Measurements from ENCODE around the gene ATP6V1F. TPM values are rescaled to one million over a fixed set of nuclear protein-coding genes. Genes with fewer than 3 reads are reported as not detected.

The ATP6V1F gene
- total RNA-seq, 1 experiment from 2014 or later = 125 TPM

DNA sequence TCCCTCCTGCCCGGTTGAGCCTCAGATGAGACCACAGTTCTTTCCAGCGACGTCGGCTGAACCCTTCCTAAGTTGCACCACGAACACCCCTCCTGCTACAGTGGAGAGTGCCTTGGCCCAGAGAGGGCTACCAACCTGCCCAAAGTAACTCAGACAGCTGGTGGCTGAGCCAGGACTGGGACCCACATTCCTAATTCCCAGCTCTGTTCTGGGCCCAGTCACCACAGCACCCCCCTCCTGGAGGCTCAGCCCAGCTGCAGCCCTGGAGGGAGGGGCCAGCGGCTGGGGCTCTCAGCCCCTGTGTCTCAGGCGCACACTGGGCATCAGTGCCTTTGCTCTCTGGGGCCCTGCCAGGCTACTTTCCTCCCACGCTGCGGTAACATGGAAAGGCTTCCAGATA is 10.6 kb downstream of the ATP6V1F start:
- no peak overlapping the region for H3K4me3 Mint-ChIP-seq (ENCODE audit: unreplicated experiment)
- intact Hi-C loops (cut with micrococcal nuclease) = no loop called here
- H3K36me3 Mint-ChIP-seq (ENCODE audit: insufficient read depth, unreplicated experiment) = peaks cover 5% of the 10 kb centered on the region
- no TSS peak for BruUV-seq (replicated peaks)
- no peaks in the 10 kb centered on the region for H3K27me3 Mint-ChIP-seq (ENCODE audit: insufficient read depth, unreplicated experiment)
- DNase-seq (ENCODE audit: unreplicated experiment) = no peak
- TF ChIP-seq, protein P1, sequence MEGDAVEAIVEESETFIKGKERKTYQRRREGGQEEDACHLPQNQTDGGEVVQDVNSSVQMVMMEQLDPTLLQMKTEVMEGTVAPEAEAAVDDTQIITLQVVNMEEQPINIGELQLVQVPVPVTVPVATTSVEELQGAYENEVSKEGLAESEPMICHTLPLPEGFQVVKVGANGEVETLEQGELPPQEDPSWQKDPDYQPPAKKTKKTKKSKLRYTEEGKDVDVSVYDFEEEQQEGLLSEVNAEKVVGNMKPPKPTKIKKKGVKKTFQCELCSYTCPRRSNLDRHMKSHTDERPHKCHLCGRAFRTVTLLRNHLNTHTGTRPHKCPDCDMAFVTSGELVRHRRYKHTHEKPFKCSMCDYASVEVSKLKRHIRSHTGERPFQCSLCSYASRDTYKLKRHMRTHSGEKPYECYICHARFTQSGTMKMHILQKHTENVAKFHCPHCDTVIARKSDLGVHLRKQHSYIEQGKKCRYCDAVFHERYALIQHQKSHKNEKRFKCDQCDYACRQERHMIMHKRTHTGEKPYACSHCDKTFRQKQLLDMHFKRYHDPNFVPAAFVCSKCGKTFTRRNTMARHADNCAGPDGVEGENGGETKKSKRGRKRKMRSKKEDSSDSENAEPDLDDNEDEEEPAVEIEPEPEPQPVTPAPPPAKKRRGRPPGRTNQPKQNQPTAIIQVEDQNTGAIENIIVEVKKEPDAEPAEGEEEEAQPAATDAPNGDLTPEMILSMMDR (IDR thresholded peaks at IDR 0.05; ENCODE audit: unreplicated experiment) = no peak
- ChIA-PET POLR2A (no interaction called here), CTCF (interaction anchor here (4.3 kb wide), 1 partner anchor 10 kb away, joined by 25 read pairs; no protein-coding TSS in a partner anchor)
- H3K27ac Mint-ChIP-seq (ENCODE audit: low read depth, unreplicated experiment) = no peak overlapping the region
- no peaks in the 10 kb centered on the region for H3K9me3 Mint-ChIP-seq (ENCODE audit: unreplicated experiment)
- H3K4me1 Mint-ChIP-seq (ENCODE audit: insufficient read depth, unreplicated experiment) = no peaks in the 10 kb centered on the region

DNA sequence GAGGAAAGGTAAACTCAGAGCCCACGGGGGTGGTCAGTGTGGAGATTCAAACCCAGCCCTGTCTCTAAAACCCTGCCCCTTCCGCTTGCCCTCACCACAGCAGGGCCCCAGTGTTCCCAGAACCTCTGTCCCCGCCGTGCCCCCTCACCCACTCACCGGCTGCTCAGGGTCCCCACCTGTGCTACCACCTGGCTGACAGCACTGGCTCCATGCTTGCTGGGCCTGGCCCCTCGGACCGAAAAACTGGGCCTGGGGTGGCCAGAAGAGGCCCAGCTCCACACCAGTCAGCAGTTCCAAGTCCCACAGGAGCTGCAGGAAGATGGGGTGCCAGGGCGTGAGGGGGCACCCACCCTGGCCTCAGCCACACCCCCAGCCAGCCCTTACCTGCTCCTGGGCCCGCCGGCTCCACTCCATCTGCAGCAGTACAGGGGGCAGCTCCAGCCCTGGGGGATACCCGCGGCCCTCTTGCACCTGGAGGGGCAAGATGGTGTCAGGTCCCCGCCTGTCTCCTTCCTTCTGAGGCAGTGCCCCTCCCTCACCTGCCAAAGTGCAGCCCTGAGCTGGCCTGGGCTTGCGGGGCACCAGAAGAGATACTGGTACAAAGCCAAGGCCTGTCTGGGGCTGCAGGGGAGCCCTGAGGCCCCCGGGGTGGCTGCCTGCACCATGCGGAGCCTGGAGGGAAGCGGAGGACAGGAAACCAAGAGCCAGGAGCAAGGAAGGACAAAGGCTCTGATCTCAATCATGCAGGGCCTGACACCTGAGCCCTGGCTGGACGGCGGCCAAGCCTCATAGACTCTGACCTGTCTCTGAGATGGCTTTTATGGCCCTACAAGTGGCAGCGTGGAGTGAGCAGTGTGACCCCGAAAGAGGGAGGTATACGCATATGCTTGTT is 11.7 kb downstream of the ATP6V1F start:
- no peak overlapping the region for H3K4me3 Mint-ChIP-seq (ENCODE audit: unreplicated experiment)
- no peak overlapping the region for H3K27ac Mint-ChIP-seq (ENCODE audit: low read depth, unreplicated experiment)
- no peak for DNase-seq (ENCODE audit: unreplicated experiment)
- no peaks in the 10 kb centered on the region for H3K4me1 Mint-ChIP-seq (ENCODE audit: insufficient read depth, unreplicated experiment)
- intact Hi-C loops (cut with micrococcal nuclease) = no loop called here
- BruUV-seq (replicated peaks) = no TSS peak
- POLR2A ChIA-PET = no interaction called here
- CTCF ChIA-PET = interaction anchor here (0.7 to 4.3 kb wide), 3 partner anchors 9 to 12 kb away, joined by 3 to 25 read pairs (median 3); no protein-coding TSS in a partner anchor
- H3K36me3 Mint-ChIP-seq (ENCODE audit: insufficient read depth, unreplicated experiment) = no peaks in the 10 kb centered on the region
- TF ChIP-seq, protein P1 (IDR thresholded peaks at IDR 0.05; ENCODE audit: unreplicated experiment) = no peak
- H3K27me3 Mint-ChIP-seq (ENCODE audit: insufficient read depth, unreplicated experiment) = no peaks in the 10 kb centered on the region
- H3K9me3 Mint-ChIP-seq (ENCODE audit: unreplicated experiment) = no peaks in the 10 kb centered on the region

DNA sequence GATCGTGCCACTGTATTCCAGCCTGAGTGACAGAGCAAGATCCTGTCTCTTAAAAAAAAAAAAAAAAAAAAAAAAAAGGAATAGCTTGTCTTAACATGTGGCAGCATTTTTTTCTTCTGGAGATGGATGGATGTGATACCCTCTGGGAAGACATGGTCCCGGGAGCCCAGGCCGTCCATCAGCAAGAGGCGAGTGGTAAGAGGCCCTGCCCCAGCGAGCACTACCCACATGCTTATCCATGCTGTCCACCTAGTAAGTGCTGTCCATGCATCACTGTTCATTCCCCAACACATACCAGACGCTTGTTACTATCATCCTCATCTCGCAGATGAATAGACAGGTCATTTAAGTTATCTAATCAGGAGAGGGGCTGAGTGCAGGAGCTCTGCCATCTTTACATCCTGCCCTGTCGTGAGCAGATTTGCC is 12.9 kb downstream of the ATP6V1F start:
- Mint-ChIP-seq H3K4me3 (ENCODE audit: unreplicated experiment) (no peak overlapping the region), H3K9me3 (ENCODE audit: unreplicated experiment) (no peaks in the 10 kb centered on the region), H3K27ac (ENCODE audit: low read depth, unreplicated experiment) (no peak overlapping the region), H3K4me1 (ENCODE audit: insufficient read depth, unreplicated experiment) (no peaks in the 10 kb centered on the region), H3K27me3 (ENCODE audit: insufficient read depth, unreplicated experiment) (no peaks in the 10 kb centered on the region), H3K36me3 (ENCODE audit: insufficient read depth, unreplicated experiment) (no peaks in the 10 kb centered on the region)
- intact Hi-C loops (cut with micrococcal nuclease) = no loop called here
- no peak for DNase-seq (ENCODE audit: unreplicated experiment)
- ChIA-PET POLR2A (no interaction called here), CTCF (interaction anchor here (0.6 to 4.3 kb wide), 4 partner anchors 8 to 363 kb away, joined by 3 to 25 read pairs (median 3); partner anchors contain the start of gene ATP6V1F)
- BruUV-seq (replicated peaks) = no TSS peak
- TF ChIP-seq, protein P1 (IDR thresholded peaks at IDR 0.05; ENCODE audit: unreplicated experiment) = no peak

DNA sequence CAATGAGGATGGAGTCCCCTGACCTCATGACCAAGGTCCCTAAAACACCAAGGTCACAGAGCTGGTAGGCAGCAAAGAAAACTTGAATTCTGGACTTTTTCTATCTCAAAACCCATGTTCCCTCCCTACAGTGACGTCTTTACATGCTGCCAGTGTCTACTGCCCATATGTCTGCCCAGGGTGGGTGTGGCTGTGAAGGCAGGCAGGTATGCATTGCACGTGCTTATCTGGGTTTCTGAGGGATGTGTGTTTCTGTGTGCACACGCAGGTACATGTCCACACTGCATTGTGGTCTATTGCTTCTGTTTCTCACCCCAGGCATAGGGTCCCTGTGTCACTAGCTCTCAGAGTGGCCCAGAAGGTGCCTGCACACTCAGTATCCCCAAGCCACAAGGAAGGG is 13.5 kb downstream of the ATP6V1F start:
- DNase-seq (ENCODE audit: unreplicated experiment) = no peak
- intact Hi-C loops (cut with micrococcal nuclease) = no loop called here
- CTCF ChIA-PET = interaction anchor here (0.5 to 4.3 kb wide), 5 partner anchors 7 to 362 kb away, joined by 3 to 25 read pairs (median 3); partner anchors contain the start of gene ATP6V1F
- Mint-ChIP-seq H3K9me3 (ENCODE audit: unreplicated experiment) (no peaks in the 10 kb centered on the region), H3K36me3 (ENCODE audit: insufficient read depth, unreplicated experiment) (no peaks in the 10 kb centered on the region), H3K4me1 (ENCODE audit: insufficient read depth, unreplicated experiment) (no peaks in the 10 kb centered on the region), H3K27ac (ENCODE audit: low read depth, unreplicated experiment) (no peak overlapping the region), H3K4me3 (ENCODE audit: unreplicated experiment) (no peak overlapping the region), H3K27me3 (ENCODE audit: insufficient read depth, unreplicated experiment) (no peaks in the 10 kb centered on the region)
- TF ChIP-seq, protein P1 (IDR thresholded peaks at IDR 0.05; ENCODE audit: unreplicated experiment) = no peak
- no TSS peak for BruUV-seq (replicated peaks)
- POLR2A ChIA-PET = no interaction called here

Measured in MCF 10A (cell line).